Effector memory CD8-positive, alpha-beta T cell (primary cell): ENCODE results near the gene TMEM205.
"Not testable (repeated sequence)": the region's sequence is repeated elsewhere in the genome, so short reads cannot be mapped to it uniquely, and the experiment has no call there.

ENCODE experiments used
- ATAC-seq: fragments of 150-1000 bp; cut with Tn5 transposase; replicated peaks from 2 replicates; pipeline ENCODE4 v1.10.0; 2021; ENCODE audit warnings: mild to moderate bottlenecking, moderate library complexity
- DNase-seq, 3 experiments: peaks; one replicate each; pipeline ENCODE4 v3.0.0; 2021
- H3K27ac Mint-ChIP-seq, 2 donors: one replicate each; pipeline ENCODE4 v1.8.0; 2022; ENCODE audit warnings: mild to moderate bottlenecking in 2 of 2, mixed read lengths in 2 of 2, moderate library complexity in 2 of 2
- H3K27me3 Mint-ChIP-seq, 2 donors: one replicate each; pipeline ENCODE4 v1.8.0; 2022; ENCODE audit warnings: mixed read lengths in 2 of 2
- H3K36me3 Mint-ChIP-seq: one replicate; pipeline ENCODE4 v1.8.0; 2022; ENCODE audit warnings: mild to moderate bottlenecking, moderate library complexity, mixed read lengths; ENCODE audit not compliant: insufficient read depth
- H3K4me1 Mint-ChIP-seq, 2 donors: one replicate each; pipeline ENCODE4 v1.8.0; 2022; ENCODE audit warnings: low read depth in 2 of 2, mixed read lengths in 2 of 2
- H3K4me3 Mint-ChIP-seq, 2 donors: one replicate each; pipeline ENCODE4 v1.8.0; 2022; ENCODE audit warnings: mild to moderate bottlenecking in 2 of 2, mixed read lengths in 2 of 2, moderate library complexity in 2 of 2
- H3K9me3 Mint-ChIP-seq, 2 donors: one replicate each; pipeline ENCODE4 v1.8.0; 2022; ENCODE audit warnings: mixed read lengths in 2 of 2

TMEM205 gene

GRCh38 chr19:11363881-11364280 is 17.8 kb upstream of the TMEM205 start:
- H3K9me3 Mint-ChIP-seq: no peaks in the 10 kb centered on the region
- H3K27me3 Mint-ChIP-seq: no peaks in the 10 kb centered on the region
- DNase-seq: no peak

GRCh38 chr19:11361771-11362731 is 16.0 kb upstream of the TMEM205 start:
- no peaks in the 10 kb centered on the region for H3K9me3 Mint-ChIP-seq
- peaks cover 2 to 4% of the 10 kb centered on the region in 2 donors for H3K4me1 Mint-ChIP-seq
- no peak for ATAC-seq
- no peak overlapping the region for H3K4me3 Mint-ChIP-seq
- peaks cover 15% of the 10 kb centered on the region for H3K36me3 Mint-ChIP-seq
- no peaks in the 10 kb centered on the region for H3K27me3 Mint-ChIP-seq
- no peak for DNase-seq
- H3K27ac Mint-ChIP-seq: peak overlapping the region in 1 of 2 donors; percentile 62

More at GRCh38 chr19:11363881-11364280, 17.8 kb upstream of the TMEM205 start:
- peaks cover 12% of the 10 kb centered on the region for H3K36me3 Mint-ChIP-seq
- H3K4me1 Mint-ChIP-seq: peaks cover 2 to 4% of the 10 kb centered on the region in 2 donors
- H3K4me3 Mint-ChIP-seq: no peak overlapping the region
- ATAC-seq: no peak
- H3K27ac Mint-ChIP-seq: no peak overlapping the region

- no peak for ATAC-seq
- Mint-ChIP-seq H3K27me3 (peaks cover 7 to 8% of the 10 kb centered on the region in 2 donors), H3K36me3 (peaks cover 15% of the 10 kb centered on the region), H3K4me3 (no peak overlapping the region), H3K4me1 (peaks cover 3 to 7% of the 10 kb centered on the region in 2 donors), H3K9me3 (no peaks in the 10 kb centered on the region), H3K27ac (peak overlapping the region in 1 of 2 donors; percentile 62)
- DNase-seq: no peak
These were observed 15.1 kb upstream of the TMEM205 start for GRCh38 chr19:11361037-11361770.

GRCh38 chr19:11359421-11359820 is 13.4 kb upstream of the TMEM205 start:
- H3K4me3 Mint-ChIP-seq: no peak overlapping the region
- H3K4me1 Mint-ChIP-seq: peaks cover 9 to 11% of the 10 kb centered on the region in 2 donors
- H3K27me3 Mint-ChIP-seq: peaks cover 13 to 16% of the 10 kb centered on the region in 2 donors
- DNase-seq (no peak), ATAC-seq (no peak)
- no peak overlapping the region for H3K27ac Mint-ChIP-seq
- peaks cover 16% of the 10 kb centered on the region for H3K36me3 Mint-ChIP-seq
- no peaks in the 10 kb centered on the region for H3K9me3 Mint-ChIP-seq

GRCh38 chr19:11356676-11357550 is 10.8 kb upstream of the TMEM205 start:
- DNase-seq: no peak
- H3K4me3 Mint-ChIP-seq: peak overlapping the region; percentile 74 to 78
- peaks cover 14% of the 10 kb centered on the region for H3K36me3 Mint-ChIP-seq
- no peak for ATAC-seq
- H3K27me3 Mint-ChIP-seq: peaks cover 13 to 16% of the 10 kb centered on the region in 2 donors
- no peak overlapping the region for H3K27ac Mint-ChIP-seq
- H3K4me1 Mint-ChIP-seq: peaks cover 9 to 11% of the 10 kb centered on the region in 2 donors
- no peaks in the 10 kb centered on the region for H3K9me3 Mint-ChIP-seq

- no peaks in the 10 kb centered on the region for H3K9me3 Mint-ChIP-seq
- ATAC-seq (peak; percentile 3), DNase-seq (no peak)
- H3K27ac Mint-ChIP-seq: peak overlapping the region; percentile 70 to 92
- H3K27me3 Mint-ChIP-seq: peaks cover 13 to 16% of the 10 kb centered on the region in 2 donors
- H3K36me3 Mint-ChIP-seq: peaks cover 14% of the 10 kb centered on the region
- H3K4me1 Mint-ChIP-seq: peaks cover 9% of the 10 kb centered on the region in 2 donors
- H3K4me3 Mint-ChIP-seq: peak overlapping the region; percentile 74 to 78
These were observed 10.0 kb upstream of the TMEM205 start for GRCh38 chr19:11356074-11356397.

GRCh38 chr19:11355160-11356073 is 9.3 kb upstream of the TMEM205 start, which contains the start of gene PLPPR2:
Gene PLPPR2, plus strand, starts transcription at chr19:11355432. Its CDS starts 2,242 bp downstream, at chr19:11357674.
- Mint-ChIP-seq H3K27me3 (peaks cover 13 to 16% of the 10 kb centered on the region in 2 donors), H3K4me3 (peak within 1 kb of the TSS; percentile 74 to 78)

GRCh38 chr19:11354102-11354501 is 8.0 kb upstream of the TMEM205 start:
- not testable (repeated sequence) for H3K27ac Mint-ChIP-seq, H3K36me3 Mint-ChIP-seq

More at GRCh38 chr19:11355160-11356073, 9.3 kb upstream of the TMEM205 start, which contains the start of gene PLPPR2:
- Mint-ChIP-seq H3K36me3 (peaks cover 8% of the 10 kb centered on the region), H3K9me3 (no peaks in the 10 kb centered on the region), H3K4me1 (peaks cover 9% of the 10 kb centered on the region in 2 donors), H3K27ac (peak within 1 kb of the TSS; percentile 70 to 92)
- ATAC-seq: peak; percentile 92
- DNase-seq: peak; percentile 79 to 83 (median 82)

GRCh38 chr19:11349171-11349570 is 3.1 kb upstream of the TMEM205 start:
- H3K27me3 Mint-ChIP-seq: no peaks in the 10 kb centered on the region
- no peak for ATAC-seq
- H3K4me1 Mint-ChIP-seq: peaks cover 25 to 30% of the 10 kb centered on the region in 2 donors

More at GRCh38 chr19:11354102-11354501, 8.0 kb upstream of the TMEM205 start:
- peaks cover 13 to 16% of the 10 kb centered on the region in 2 donors for H3K27me3 Mint-ChIP-seq
- not testable (repeated sequence) for H3K4me1 Mint-ChIP-seq, ATAC-seq, DNase-seq, H3K9me3 Mint-ChIP-seq
- H3K4me3 Mint-ChIP-seq: peak overlapping the region; percentile 34 to 74

GRCh38 chr19:11347546-11348039 is 1.5 kb upstream of the TMEM205 start:
- Mint-ChIP-seq H3K4me1 (peaks cover 25 to 31% of the 10 kb centered on the region in 2 donors), H3K9me3 (no peaks in the 10 kb centered on the region), H3K27ac (peak overlapping the region; percentile 91 to 97), H3K27me3 (no peaks in the 10 kb centered on the region), H3K36me3 (peaks cover 11% of the 10 kb centered on the region), H3K4me3 (peak overlapping the region; percentile 96 to 97)
- no peak for ATAC-seq
- DNase-seq: no peak

More at GRCh38 chr19:11349171-11349570, 3.1 kb upstream of the TMEM205 start:
- Mint-ChIP-seq H3K9me3 (no peaks in the 10 kb centered on the region), H3K4me3 (no peak overlapping the region), H3K36me3 (peaks cover 11% of the 10 kb centered on the region), H3K27ac (no peak overlapping the region)
- DNase-seq: no peak

GRCh38 chr19:11345122-11345803 is 805 bp downstream of the TMEM205 start:
- ATAC-seq: no peak
- H3K9me3 Mint-ChIP-seq: no peaks in the 10 kb centered on the region
- H3K36me3 Mint-ChIP-seq: peaks cover 11% of the 10 kb centered on the region
- no peaks in the 10 kb centered on the region for H3K27me3 Mint-ChIP-seq
- H3K4me1 Mint-ChIP-seq: peaks cover 25 to 31% of the 10 kb centered on the region in 2 donors
- DNase-seq: no peak
- peak overlapping the region; percentile 96 to 97 for H3K4me3 Mint-ChIP-seq
- H3K27ac Mint-ChIP-seq: peak overlapping the region; percentile 91 to 97
